ENCODE measurements around the gene JSRP1.
A peak's percentile ranks its signal among the peaks of the same experiment; 100 is the strongest.

The JSRP1 gene
- 0.06 to 1.8 (median 0.32) reads per million in 17 experiments for total RNA-seq

GRCh38 chr19:2255982-2256685, at the start of gene JSRP1:
TSS of gene JSRP1 (minus strand) at chr19:2256417. CDS start at chr19:2255314, 1,103 bp downstream.
- no peak for DNase-seq

- no peak for DNase-seq
Observed at GRCh38 chr19:2305452-2306280, 49.4 kb upstream of the JSRP1 start.

GRCh38 chr19:2303211-2303798, 47.1 kb upstream of the JSRP1 start:
- DNase-seq: no peak

- peak; percentile 44 to 69 (median 60) for DNase-seq
Observed at GRCh38 chr19:2302319-2303210, 46.3 kb upstream of the JSRP1 start.

GRCh38 chr19:2300533-2300932, 44.3 kb upstream of the JSRP1 start:
- DNase-seq: no peak

GRCh38 chr19:2296141-2296540, 39.9 kb upstream of the JSRP1 start:
- DNase-seq: no peak

GRCh38 chr19:2294687-2295335, 38.6 kb upstream of the JSRP1 start:
- DNase-seq: no peak

- DNase-seq: no peak
Observed at GRCh38 chr19:2291185-2291751, 35.1 kb upstream of the JSRP1 start.

GRCh38 chr19:2290441-2291184, 34.4 kb upstream of the JSRP1 start:
- peak in 3 of 4 experiments; percentile 41 to 64 (median 58) for DNase-seq

GRCh38 chr19:2289714-2290435, 33.7 kb upstream of the JSRP1 start:
- DNase-seq: peak; percentile 85 to 93 (median 89)

- DNase-seq: no peak
Observed at GRCh38 chr19:2288818-2289713, 32.8 kb upstream of the JSRP1 start.

- no peak for DNase-seq
Observed at GRCh38 chr19:2288338-2288817, 32.2 kb upstream of the JSRP1 start.

GRCh38 chr19:2287585-2288337, 31.5 kb upstream of the JSRP1 start:
- DNase-seq: no peak

- no peak for DNase-seq
Observed at GRCh38 chr19:2286402-2287140, 30.4 kb upstream of the JSRP1 start.

- no peak for DNase-seq
Observed at GRCh38 chr19:2283835-2284507, 27.8 kb upstream of the JSRP1 start.

GRCh38 chr19:2282862-2283237, 26.6 kb upstream of the JSRP1 start:
- no peak for DNase-seq

All from suppressor macrophage (primary cell).